Measurements from ENCODE around the gene SDC4.

The SDC4 gene

GRCh38 chr20:45347936-45348778 is at the start of gene SDC4:
TSS of gene SDC4 (minus strand) at chr20:45348424. CDS start at chr20:45348384, 40 bp downstream.
- DNase-seq = peak; percentile 71

- DNase-seq = no peak
These were observed 46.8 kb upstream of the SDC4 start for GRCh38 chr20:45395114-45395415.

GRCh38 chr20:45394221-45395113 is 46.2 kb upstream of the SDC4 start:
- no peak for DNase-seq

- DNase-seq = no peak
These were observed 44.5 kb upstream of the SDC4 start for GRCh38 chr20:45392733-45393132.

GRCh38 chr20:45391559-45391958 is 43.3 kb upstream of the SDC4 start:
- no peak for DNase-seq

GRCh38 chr20:45390931-45391330 is 42.7 kb upstream of the SDC4 start:
- no peak for DNase-seq

- DNase-seq = no peak
These were observed 39.0 kb upstream of the SDC4 start for GRCh38 chr20:45387274-45387673.

GRCh38 chr20:45378191-45378590 is 30.0 kb upstream of the SDC4 start, which contains the start of gene TP53TG5:
TSS of gene TP53TG5 (minus strand) at chr20:45378325. CDS start at chr20:45378236, 89 bp downstream.
- no peak for DNase-seq

GRCh38 chr20:45377269-45377668 is 29.0 kb upstream of the SDC4 start:
- no peak for DNase-seq

GRCh38 chr20:45374966-45375365 is 26.7 kb upstream of the SDC4 start:
- DNase-seq = no peak

GRCh38 chr20:45374101-45374467 is 25.9 kb upstream of the SDC4 start:
- no peak for DNase-seq

GRCh38 chr20:45373353-45374100 is 25.3 kb upstream of the SDC4 start:
- peak; percentile 78 for DNase-seq

GRCh38 chr20:45372646-45373352 is 24.6 kb upstream of the SDC4 start:
- DNase-seq = no peak

- no peak for DNase-seq
These were observed 24.0 kb upstream of the SDC4 start for GRCh38 chr20:45372241-45372640.

- no peak for DNase-seq
These were observed 22.4 kb upstream of the SDC4 start for GRCh38 chr20:45370571-45371160.

- DNase-seq = no peak
These were observed 20.2 kb upstream of the SDC4 start for GRCh38 chr20:45368221-45368980.

- DNase-seq = no peak
These were observed 18.9 kb upstream of the SDC4 start for GRCh38 chr20:45367126-45367525.

GRCh38 chr20:45366631-45367030 is 18.4 kb upstream of the SDC4 start:
- no peak for DNase-seq

GRCh38 chr20:45366192-45366591 is 18.0 kb upstream of the SDC4 start:
- no peak for DNase-seq

GRCh38 chr20:45365444-45365970 is 17.3 kb upstream of the SDC4 start:
- DNase-seq = no peak

Measured in HCEC 1CT (cell line).